Stimulated activated CD4-positive, alpha-beta T cell treated with anti-CD3 and anti-CD28 coated beads, Interleukin-1b, Interleukin-23, amount 100 ng/mL, for 48 hours (primary cell): Measurements from ENCODE around the gene RNASE12.
"Not testable (repeated sequence)": the region's sequence is repeated elsewhere in the genome, so short reads cannot be mapped to it uniquely, and the experiment has no call there.

Experiments used
- DNase-seq: peaks from one replicate; pipeline ENCODE4 v3.0.0-alpha.2; 2020

Gene RNASE12

GRCh38 chr14:20578784-20579502 lies 12.2 kb downstream of the RNASE12 start:
- no peak for DNase-seq

- DNase-seq: no peak
Measured at GRCh38 chr14:20578325-20578724, 12.9 kb downstream of the RNASE12 start.

GRCh38 chr14:20572382-20572990 lies 18.7 kb downstream of the RNASE12 start:
- not testable (repeated sequence) for DNase-seq

- DNase-seq: not testable (repeated sequence)
Measured at GRCh38 chr14:20570720-20571119, 20.5 kb downstream of the RNASE12 start.

- DNase-seq: not testable (repeated sequence)
Measured at GRCh38 chr14:20569865-20570264, 21.3 kb downstream of the RNASE12 start.

GRCh38 chr14:20569066-20569465 lies 22.1 kb downstream of the RNASE12 start:
- DNase-seq: no peak

- DNase-seq: no peak
Measured at GRCh38 chr14:20568393-20568792, 22.8 kb downstream of the RNASE12 start.

GRCh38 chr14:20567199-20567598 lies 24.0 kb downstream of the RNASE12 start:
- DNase-seq: not testable (repeated sequence)

- no peak for DNase-seq
Measured at GRCh38 chr14:20564501-20564997, 26.6 kb downstream of the RNASE12 start.

GRCh38 chr14:20563971-20564370 lies 27.2 kb downstream of the RNASE12 start:
- no peak for DNase-seq

- no peak for DNase-seq
Measured at GRCh38 chr14:20560961-20561360, 30.2 kb downstream of the RNASE12 start, which contains the start of gene RNASE9. Gene RNASE9, minus strand, starts transcription at chr14:20561047.

GRCh38 chr14:20559461-20559904 lies 31.7 kb downstream of the RNASE12 start:
- no peak for DNase-seq

GRCh38 chr14:20557212-20557542 lies 34.0 kb downstream of the RNASE12 start:
- no peak for DNase-seq

- DNase-seq: no peak
Measured at GRCh38 chr14:20556500-20557211, 34.5 kb downstream of the RNASE12 start.

GRCh38 chr14:20555845-20556244 lies 35.3 kb downstream of the RNASE12 start:
- DNase-seq: no peak

- DNase-seq: no peak
Measured at GRCh38 chr14:20553024-20553423, 38.2 kb downstream of the RNASE12 start.

GRCh38 chr14:20551606-20552005 lies 39.6 kb downstream of the RNASE12 start:
- DNase-seq: no peak

GRCh38 chr14:20550926-20551325 lies 40.2 kb downstream of the RNASE12 start:
- DNase-seq: no peak

- DNase-seq: no peak
Measured at GRCh38 chr14:20548414-20549158, 42.6 kb downstream of the RNASE12 start.

- DNase-seq: no peak
Measured at GRCh38 chr14:20546877-20547276, 44.3 kb downstream of the RNASE12 start.
